IMR-90 (cell line): Measurements from ENCODE around the gene TBATA. TPM values are rescaled to one million over a fixed set of nuclear protein-coding genes. Genes with fewer than 3 reads are reported as not detected.

Experiments used
- ATAC-seq: fragments of 200-7000 bp; cut with Tn5 transposase; 2 replicates; pipeline ENCODE4 v1.9.1; 2020; ENCODE audit warnings: low read depth, mild to moderate bottlenecking, moderate library complexity
- BruUV-seq: library from RNA; stranded (reverse); fragments of 400-500 nt; replicated peaks from 2 replicates; lab custom pipeline; 2021; lab: Mats Ljungman, UMichigan
- CTCF ChIA-PET: fragments of 300-600 bp; formaldehyde crosslinking; extraction: SDS; loops from one replicate; lab custom pipeline; 2021; ENCODE audit warnings: antibody characterized with exemption; lab: Yijun Ruan, JAX
- POLR2A ChIA-PET: fragments of 300-600 bp; sonication (Branson Sonifier 250); formaldehyde crosslinking; loops from one replicate; lab custom pipeline; 2022; ENCODE audit warnings: antibody characterized with exemption; ENCODE audit not compliant: unreplicated experiment; lab: Charles Lee
- DNase-seq: peaks from one replicate; pipeline ENCODE4 v3.0.0; 2013
- H2AFZ ChIP-seq: replicated peaks from 2 replicates; pipeline ENCODE3; 2013; ENCODE audit warnings: low read length, mild to moderate bottlenecking; ENCODE audit not compliant: poor library complexity
- H2AK5ac ChIP-seq: 2 replicates; pipeline ENCODE4 v1.6.1; 2013; ENCODE audit warnings: low read depth, low read length, inconsistent platforms
- H2AK9ac ChIP-seq: replicated peaks from 2 replicates; pipeline ENCODE3; 2013; ENCODE audit warnings: mild to moderate bottlenecking, low read depth, low read length, moderate library complexity; ENCODE audit not compliant: poor library complexity
- H2BK120ac ChIP-seq: 2 replicates; pipeline ENCODE4 v1.6.1; 2013; ENCODE audit warnings: low read depth, low read length, inconsistent platforms
- H2BK15ac ChIP-seq: 3 replicates; pipeline ENCODE4 v1.6.1; 2013; ENCODE audit warnings: low read depth, low read length, inconsistent platforms
- H2BK20ac ChIP-seq: 2 replicates; pipeline ENCODE4 v1.6.1; 2013; ENCODE audit warnings: low read depth, mild to moderate bottlenecking, inconsistent platforms, low read length, moderate library complexity
- H2BK5ac ChIP-seq: 2 replicates; pipeline ENCODE4 v1.6.1; 2013; ENCODE audit warnings: mild to moderate bottlenecking, low read depth, low read length, inconsistent platforms; ENCODE audit not compliant: poor library complexity, severe bottlenecking
- H3K14ac ChIP-seq: replicated peaks from 2 replicates; pipeline ENCODE4 v1.6.1; 2013; ENCODE audit warnings: low read depth, low read length, inconsistent platforms
- H3K18ac ChIP-seq: 2 replicates; pipeline ENCODE4 v1.6.1; 2013; ENCODE audit warnings: low read depth, low read length, control low read depth
- H3K23ac ChIP-seq: 2 replicates; pipeline ENCODE4 v1.6.1; 2013; ENCODE audit warnings: low read depth, low read length, inconsistent platforms
- H3K27ac ChIP-seq: 2 replicates; pipeline ENCODE4 v1.5.1; 2013; ENCODE audit warnings: mild to moderate bottlenecking, control low read depth, low read length; ENCODE audit not compliant: insufficient read depth
- H3K27me3 ChIP-seq: 2 replicates; pipeline ENCODE4 v1.6.1; 2013; ENCODE audit warnings: low read length; ENCODE audit not compliant: control insufficient read depth, insufficient read depth
- H3K36me3 ChIP-seq: 2 replicates; pipeline ENCODE4 v1.6.1; 2013; ENCODE audit warnings: low read length, mixed read lengths; ENCODE audit not compliant: control insufficient read depth, insufficient read depth
- H3K4ac ChIP-seq: 2 replicates; pipeline ENCODE4 v1.6.1; 2013; ENCODE audit warnings: low read depth, low read length, inconsistent platforms
- H3K4me1 ChIP-seq: 2 replicates; pipeline ENCODE4 v1.6.1; 2013; ENCODE audit warnings: low read length, mixed read lengths; ENCODE audit not compliant: control insufficient read depth, insufficient read depth
- H3K4me2 ChIP-seq: 2 replicates; pipeline ENCODE4 v1.6.1; 2013; ENCODE audit warnings: low read depth, mild to moderate bottlenecking, control low read depth, low read length, moderate library complexity
- H3K4me3 ChIP-seq: 2 replicates; pipeline ENCODE4 v1.5.1; 2013; ENCODE audit warnings: low read depth, mild to moderate bottlenecking, control low read depth, low read length, moderate library complexity; ENCODE audit not compliant: insufficient read depth
- H3K56ac ChIP-seq: 2 replicates; pipeline ENCODE4 v1.6.1; 2013; ENCODE audit warnings: low read length, inconsistent platforms; ENCODE audit not compliant: insufficient read depth; ENCODE audit errors: extremely low read depth
- H3K79me1 ChIP-seq, 2 experiments: 2 replicates each; pipeline ENCODE4 v1.6.1; 2013; ENCODE audit warnings: low read length in 2 of 2, inconsistent platforms in 1 of 2, low read depth in 1 of 2
- H3K9ac ChIP-seq: 2 replicates; pipeline ENCODE4 v1.6.1; 2013; ENCODE audit warnings: low read depth, low read length, control low read depth
- H3K9me1 ChIP-seq: 2 replicates; pipeline ENCODE4 v1.6.1; 2013; ENCODE audit warnings: low read length, inconsistent platforms; ENCODE audit not compliant: insufficient read depth
- H3K9me3 ChIP-seq: 2 replicates; pipeline ENCODE4 v1.6.1; 2013; ENCODE audit warnings: low read length; ENCODE audit not compliant: control insufficient read depth, insufficient read depth
- H4K20me1 ChIP-seq: 2 replicates; pipeline ENCODE4 v1.6.1; 2013; ENCODE audit warnings: low read length, inconsistent platforms; ENCODE audit not compliant: insufficient read depth
- H4K5ac ChIP-seq: 2 replicates; pipeline ENCODE4 v1.6.1; 2013; ENCODE audit warnings: mild to moderate bottlenecking, low read depth, low read length, control low read depth
- H4K8ac ChIP-seq, 2 experiments: 2 replicates each; pipeline ENCODE4 v1.6.1; 2013; ENCODE audit warnings: low read depth in 2 of 2, low read length in 2 of 2, control low read depth in 1 of 2, inconsistent platforms in 1 of 2
- H4K91ac ChIP-seq: 2 replicates; pipeline ENCODE4 v1.6.1; 2013; ENCODE audit warnings: low read depth, low read length, inconsistent platforms; ENCODE audit not compliant: insufficient read depth
- BHLHE40 ChIP-seq: fragments of 150-350 bp; IDR thresholded peaks from 2 replicates; pipeline ENCODE4 v1.6.1; 2016; ENCODE audit warnings: mild to moderate bottlenecking, low read depth, low read length
- CEBPB ChIP-seq: IDR thresholded peaks from 2 replicates; pipeline ENCODE4 v1.6.1; 2012; ENCODE audit warnings: low read depth, low read length, improper control_type of control experiment
- FOS ChIP-seq: fragments of 150-350 bp; IDR thresholded peaks from 2 replicates; pipeline ENCODE4 v1.6.1; 2016; ENCODE audit warnings: low read depth, low read length
- MAFK ChIP-seq: IDR thresholded peaks from 2 replicates; pipeline ENCODE4 v1.6.1; 2012; ENCODE audit warnings: low read depth, low read length, improper control_type of control experiment
- MAZ ChIP-seq: IDR thresholded peaks from 2 replicates; pipeline ENCODE4 v1.6.1; 2012; ENCODE audit warnings: low read depth, mild to moderate bottlenecking, low read length, improper control_type of control experiment, moderate library complexity, borderline replicate concordance
- NFE2L2 ChIP-seq: fragments of 150-350 bp; IDR thresholded peaks from 2 replicates; pipeline ENCODE4 v1.6.1; 2016; ENCODE audit warnings: low read depth, mild to moderate bottlenecking, low read length
- POLR2A ChIP-seq: IDR thresholded peaks from 2 replicates; pipeline ENCODE4 v1.6.1; 2012; ENCODE audit warnings: mild to moderate bottlenecking, low read depth, low read length
- RCOR1 ChIP-seq: IDR thresholded peaks from 2 replicates; pipeline ENCODE4 v1.6.1; 2012; ENCODE audit warnings: mild to moderate bottlenecking, low read length, improper control_type of control experiment; ENCODE audit not compliant: insufficient replicate concordance
- RFX5 ChIP-seq: IDR thresholded peaks from 2 replicates; pipeline ENCODE4 v1.8.0; 2012; ENCODE audit warnings: low read depth, mild to moderate bottlenecking, low read length, moderate library complexity
- SMC3 ChIP-seq: fragments of 150-350 bp; IDR thresholded peaks from 2 replicates; pipeline ENCODE4 v1.6.1; 2016; ENCODE audit warnings: low read depth, mild to moderate bottlenecking, antibody characterized with exemption, low read length, moderate library complexity
- WGBS, 2 experiments: methylation state at CpG; one replicate each; pipeline versions ENCODE4 v1.1.5 to v1.1.7; 2013; ENCODE audit warnings: missing lambda C conversion rate in 2 of 2; ENCODE audit not compliant: insufficient read length in 1 of 2; ENCODE audit errors: extremely low coverage in 2 of 2; 5-methylcytosine and 5-hydroxymethylcytosine counted together
- dilution Hi-C: fragments of 300-500 bp; cut with HindIII; formaldehyde crosslinking; loops from one replicate; pipeline ENCODE4 v1.14.3; 2018; ENCODE audit warnings: low sequenced_read_pairs; ENCODE audit not compliant: unreplicated experiment
- in situ Hi-C: fragments of 300-500 bp; cut with MboI; formaldehyde crosslinking; loops from 3 replicates; pipeline ENCODE4 v1.14.3; 2019; ENCODE audit warnings: low sequenced_read_pairs, inconsistent platforms, mixed read lengths
- intact Hi-C: fragments of 100-400 bp; cut with micrococcal nuclease; formaldehyde crosslinking; loops from 2 replicates; pipeline ENCODE4 v1.10.0; 2022
- polyA plus RNA-seq, 3 experiments: library from polyadenylated mRNA; depleted of rRNA; stranded (reverse); fragments of >200 nt; gene quantifications; 2 replicates each; pipeline ENCODE4 v1.2.3, GENCODE V29; 2012; ENCODE audit warnings: low replicate concordance in 1 of 3
- total RNA-seq: library from RNA; depleted of rRNA; stranded (reverse); fragments of >200 nt; gene quantifications from 2 replicates; pipeline ENCODE4 v1.2.3, GENCODE V29; 2012
- TF ChIP-seq, protein P1 (sequence below): fragments of 150-350 bp; IDR thresholded peaks from 2 replicates; pipeline ENCODE4 v1.6.1; 2016; ENCODE audit warnings: low read depth, mild to moderate bottlenecking, low read length, moderate library complexity, borderline replicate concordance
- TF ChIP-seq, protein P2 (sequence below): conservative IDR thresholded peaks from 2 replicates; pipeline ENCODE4 v1.5.1; 2012; ENCODE audit warnings: mild to moderate bottlenecking, low read depth, low read length, improper control_type of control experiment

The TBATA gene
- total and polyA plus RNA-seq, 2 of the 4 experiments (the other 2 are of a cell fraction): not detected

DNA sequence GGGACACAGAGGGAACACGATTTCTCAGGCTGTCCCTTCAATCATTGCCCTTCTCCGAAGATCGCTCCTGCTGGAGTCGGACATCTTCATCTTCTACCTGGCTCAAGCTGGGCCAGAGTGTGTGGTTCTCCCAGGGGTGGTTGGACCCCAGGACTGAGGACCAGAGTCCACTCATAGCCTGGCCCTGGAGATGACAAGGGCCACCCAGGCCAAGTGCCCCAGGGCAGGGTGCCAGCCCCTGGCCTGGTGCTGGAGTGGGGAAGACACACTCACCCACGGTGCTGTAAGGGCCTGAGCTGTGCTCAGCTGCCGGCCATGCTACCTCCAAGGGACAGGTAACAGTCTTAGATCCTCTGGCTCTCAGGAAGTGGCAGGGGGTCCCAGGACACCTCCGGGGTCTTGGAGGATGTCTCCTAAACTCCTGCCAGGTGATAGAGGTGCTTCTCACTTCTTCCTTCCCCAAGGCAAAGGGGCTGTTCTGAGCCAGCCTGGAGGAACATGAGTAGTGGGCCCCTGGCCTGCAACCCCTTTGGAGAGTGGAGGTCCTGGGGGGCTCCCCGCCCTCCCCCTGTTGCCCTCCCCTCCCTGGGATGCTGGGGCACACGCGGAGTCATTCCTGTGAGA, 23.3 kb downstream of the TBATA start:
- BruUV-seq: no TSS peak

More for the DNA sequence above, 23.3 kb downstream of the TBATA start:
- H3K18ac ChIP-seq: no peak overlapping the region
- no peak overlapping the region for H3K4ac ChIP-seq
- ChIA-PET POLR2A (no interaction called here), CTCF (no interaction called here)
- no peak overlapping the region for H3K56ac ChIP-seq
- no peaks in the 10 kb centered on the region for H4K20me1 ChIP-seq
- H2AK5ac ChIP-seq: no peak overlapping the region
- DNase-seq (no peak), ATAC-seq (no peak)
- TF ChIP-seq CEBPB (no peak), MAFK (no peak), POLR2A (no peak), MAZ (no peak), RCOR1 (no peak), NFE2L2 (no peak), BHLHE40 (no peak), RFX5 (no peak), SMC3 (no peak), FOS (no peak)
- TF ChIP-seq, protein P1, sequence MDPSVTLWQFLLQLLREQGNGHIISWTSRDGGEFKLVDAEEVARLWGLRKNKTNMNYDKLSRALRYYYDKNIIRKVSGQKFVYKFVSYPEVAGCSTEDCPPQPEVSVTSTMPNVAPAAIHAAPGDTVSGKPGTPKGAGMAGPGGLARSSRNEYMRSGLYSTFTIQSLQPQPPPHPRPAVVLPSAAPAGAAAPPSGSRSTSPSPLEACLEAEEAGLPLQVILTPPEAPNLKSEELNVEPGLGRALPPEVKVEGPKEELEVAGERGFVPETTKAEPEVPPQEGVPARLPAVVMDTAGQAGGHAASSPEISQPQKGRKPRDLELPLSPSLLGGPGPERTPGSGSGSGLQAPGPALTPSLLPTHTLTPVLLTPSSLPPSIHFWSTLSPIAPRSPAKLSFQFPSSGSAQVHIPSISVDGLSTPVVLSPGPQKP: no peak
- TF ChIP-seq, protein P2, sequence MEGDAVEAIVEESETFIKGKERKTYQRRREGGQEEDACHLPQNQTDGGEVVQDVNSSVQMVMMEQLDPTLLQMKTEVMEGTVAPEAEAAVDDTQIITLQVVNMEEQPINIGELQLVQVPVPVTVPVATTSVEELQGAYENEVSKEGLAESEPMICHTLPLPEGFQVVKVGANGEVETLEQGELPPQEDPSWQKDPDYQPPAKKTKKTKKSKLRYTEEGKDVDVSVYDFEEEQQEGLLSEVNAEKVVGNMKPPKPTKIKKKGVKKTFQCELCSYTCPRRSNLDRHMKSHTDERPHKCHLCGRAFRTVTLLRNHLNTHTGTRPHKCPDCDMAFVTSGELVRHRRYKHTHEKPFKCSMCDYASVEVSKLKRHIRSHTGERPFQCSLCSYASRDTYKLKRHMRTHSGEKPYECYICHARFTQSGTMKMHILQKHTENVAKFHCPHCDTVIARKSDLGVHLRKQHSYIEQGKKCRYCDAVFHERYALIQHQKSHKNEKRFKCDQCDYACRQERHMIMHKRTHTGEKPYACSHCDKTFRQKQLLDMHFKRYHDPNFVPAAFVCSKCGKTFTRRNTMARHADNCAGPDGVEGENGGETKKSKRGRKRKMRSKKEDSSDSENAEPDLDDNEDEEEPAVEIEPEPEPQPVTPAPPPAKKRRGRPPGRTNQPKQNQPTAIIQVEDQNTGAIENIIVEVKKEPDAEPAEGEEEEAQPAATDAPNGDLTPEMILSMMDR: no peak
- no peaks in the 10 kb centered on the region for H3K4me1 ChIP-seq
- dilution Hi-C loops: no loop called here
- WGBS, 2 experiments: no CpG with 5 or more reads among the region's 10 CpGs
- intact Hi-C loops: no loop called here
- peaks cover 7% of the 10 kb centered on the region; the same call in 1 of the 2 replicates for H3K9me3 ChIP-seq
- H4K8ac ChIP-seq: no peak overlapping the region
- no peak overlapping the region for H3K4me2 ChIP-seq
- no peaks in the 10 kb centered on the region for H3K9me1 ChIP-seq
- no peak overlapping the region for H2BK15ac ChIP-seq
- no peak overlapping the region for H2BK5ac ChIP-seq
- no peak overlapping the region for H3K9ac ChIP-seq
- H4K91ac ChIP-seq: no peak overlapping the region
- no peaks in the 10 kb centered on the region for H3K79me1 ChIP-seq
- H3K27ac ChIP-seq: no peak overlapping the region
- no peak overlapping the region for H4K5ac ChIP-seq
- no peak overlapping the region for H3K14ac ChIP-seq
- H2BK120ac ChIP-seq: no peak overlapping the region
- H2AFZ ChIP-seq: no peak overlapping the region
- H3K27me3 ChIP-seq: peaks cover 35% of the 10 kb centered on the region
- no peak overlapping the region for H3K23ac ChIP-seq
- no peaks in the 10 kb centered on the region for H3K36me3 ChIP-seq
- H3K4me3 ChIP-seq: no peak overlapping the region
- in situ Hi-C loops: loop anchor here (5.0 kb wide), 2 partner anchors 215 to 300 kb away; no protein-coding TSS in a partner anchor
- H2BK20ac ChIP-seq: no peak overlapping the region
- no peak overlapping the region for H2AK9ac ChIP-seq
